Ovary (tissue), 9 donors: ENCODE results near the gene RNF215. TPM values are rescaled to one million over a fixed set of nuclear protein-coding genes. Genes with fewer than 3 reads are reported as not detected.

Experiments
- DNase-seq, 5 donors: peaks; one replicate each; pipeline ENCODE4 v3.0.0-alpha.2; 2019 to 2020
- H3K27ac ChIP-seq, 2 donors: fragments of 200-600 bp; one replicate each; pipeline versions ENCODE4 v1.5.1 to v1.8.0; 2019 to 2022
- H3K27me3 ChIP-seq: fragments of 200-600 bp; one replicate; pipeline ENCODE4 v1.8.0; 2022
- H3K36me3 ChIP-seq: fragments of 200-600 bp; sonication (generic); one replicate; pipeline ENCODE4 v1.5.1; 2019
- H3K4me1 ChIP-seq: one replicate; pipeline ENCODE4 v1.8.1; 2013; ENCODE audit warnings: mild to moderate bottlenecking, moderate library complexity; ENCODE audit not compliant: insufficient read depth
- H3K4me3 ChIP-seq: fragments of 200-600 bp; sonication (generic); one replicate; pipeline ENCODE4 v1.5.1; 2017
- H3K9me3 ChIP-seq, 2 donors: fragments of 200-600 bp in 1 of 2; sonication (generic) in 1 of 2; one replicate each; pipeline versions ENCODE4 v1.5.1 to v1.8.1; 2013 to 2019; ENCODE audit warnings: mild to moderate bottlenecking in 1 of 2, moderate library complexity in 1 of 2
- CTCF ChIP-seq, 3 donors: fragments of 450-650 bp in 2 of 3; fragments of 200-600 bp in 1 of 3; IDR thresholded peaks; one replicate each; pipeline versions ENCODE4 v1.5.1 to v1.8.0; 2016 to 2022; ENCODE audit warnings: antibody characterized with exemption in 3 of 3, mild to moderate bottlenecking in 1 of 3
- EP300 ChIP-seq: sonication (generic); formaldehyde crosslinking; IDR thresholded peaks from one replicate; pipeline ENCODE4 v1.6.1; 2017; ENCODE audit warnings: antibody characterized with exemption
- POLR2A ChIP-seq: fragments of 450-650 bp; IDR thresholded peaks from one replicate; pipeline ENCODE4 v1.6.1; 2017; ENCODE audit warnings: antibody characterized with exemption, mild to moderate bottlenecking, moderate library complexity
- whole genome bisulfite sequencing, 3 donors: extraction: QIAGEN DNeasy Blood & Tissue Kit in 1 of 3; methylation state at CpG; one replicate each; pipeline versions ENCODE4 v1.1.5 to v1.1.7; 2013 to 2017; 5-methylcytosine and 5-hydroxymethylcytosine counted together
- intact Hi-C, 4 donors: fragments of 100-400 bp; cut with DNase I; formaldehyde crosslinking; loops; one replicate each; pipeline versions ENCODE4 v1.11.0 to v1.15.1; 2022 to 2023
- polyA plus RNA-seq, 2 donors: library from polyadenylated mRNA; stranded (reverse); fragments of 200-250 nt in 1 of 2; fragments of 350-450 nt in 1 of 2; fragmentation: Illumina TruSeq in 1 of 2; extraction: RNeasy Lipid Tissue Mini Kit (QIAGEN cat#74804) in 1 of 2; gene quantifications; one replicate each; pipeline ENCODE4 v1.2.3, GENCODE V29; 2013 to 2014
- total RNA-seq, 7 donors: library from RNA; depleted of rRNA in 2 of 7; stranded (reverse); fragments of >200 nt in 2 of 7; fragmentation: NEBNext Ultra II Directional in 3 of 7; extraction: Animal tissue kit (Norgen Biotek cat#: 25700) in 3 of 7; gene quantifications; one replicate each; pipeline versions ENCODE4 v1.1.0 to v1.2.4, GENCODE V29; 2016 to 2023
- donor health status: DM: no; HTN: no; CAD: no; lungs with moderate emphysema.
- donor health status: DM: no; HTN: no; CAD: no.
- donor health status: Bipolar disorder and iron deficiency.
- donor health status: DM: yes; HTN: yes; CAD: no.
- donor health status: DM: no; HTN: no; CAD: no.
- donor health status: DM: yes; HTN: yes; CAD: no.

Gene RNF215
- total and polyA plus RNA-seq, 9 donors = 2.9 to 26.1 (median 14.0) TPM

- DNase-seq = no peak
- peaks cover 4% of the 10 kb centered on the region for H3K4me1 ChIP-seq
- H3K27ac ChIP-seq = no peak overlapping the region
- 92 to 99% (median 95%) methylated on average over 5 of the region's 5 CpGs for WGBS, 3 donors
- H3K36me3 ChIP-seq = no peaks in the 10 kb centered on the region
- H3K9me3 ChIP-seq = no peaks in the 10 kb centered on the region
- intact Hi-C loops = loop anchor here in 2 of 4 donors (5.0 to 10.0 kb wide), 2 partner anchors 115 to 278 kb away; partner anchors contain the start of gene OSM (in 1 of the 2)
- no peak overlapping the region for H3K4me3 ChIP-seq
- no peaks in the 10 kb centered on the region for H3K27me3 ChIP-seq
- TF ChIP-seq EP300 (no peak), POLR2A (no peak), CTCF (IDR thresholded peaks at IDR 0.05) (no peak)
Observed at GRCh38 chr22:30382340-30382739, 4.9 kb downstream of the RNF215 start.

GRCh38 chr22:30381264-30381663 lies 5.9 kb downstream of the RNF215 start:
- Histone ChIP-seq H3K27me3 (no peaks in the 10 kb centered on the region), H3K27ac (no peak overlapping the region), H3K4me3 (no peak overlapping the region), H3K4me1 (no peaks in the 10 kb centered on the region), H3K36me3 (no peaks in the 10 kb centered on the region), H3K9me3 (no peaks in the 10 kb centered on the region)
- no peak for TF ChIP-seq EP300
- TF ChIP-seq POLR2A = no peak
- TF ChIP-seq CTCF (IDR thresholded peaks at IDR 0.05) = no peak
- intact Hi-C loops = loop anchor here in 2 of 4 donors (5.0 to 10.0 kb wide), 2 partner anchors 114 to 276 kb away; partner anchors contain the start of gene OSM (in 1 of the 2)
- DNase-seq = no peak
- 85 to 91% (median 87%) methylated on average over 12 of the region's 12 CpGs for WGBS, 3 donors

GRCh38 chr22:30380011-30380410 lies 7.2 kb downstream of the RNF215 start:
- Histone ChIP-seq H3K9me3 (no peaks in the 10 kb centered on the region), H3K4me1 (no peaks in the 10 kb centered on the region), H3K27ac (no peak overlapping the region), H3K27me3 (no peaks in the 10 kb centered on the region), H3K4me3 (no peak overlapping the region), H3K36me3 (no peaks in the 10 kb centered on the region)
- no peak for DNase-seq
- WGBS, 3 donors = 91 to 95% (median 94%) methylated on average over 18 to 20 of the region's 20 CpGs
- TF ChIP-seq POLR2A = no peak
- TF ChIP-seq CTCF (IDR thresholded peaks at IDR 0.05) = no peak
- intact Hi-C loops = loop anchor here in 2 of 4 donors (5.0 to 10.0 kb wide), 2 partner anchors 113 to 275 kb away; partner anchors contain the start of gene OSM (in 1 of the 2)

GRCh38 chr22:30375312-30375849 lies 11.8 kb downstream of the RNF215 start:
- H3K9me3 ChIP-seq = no peaks in the 10 kb centered on the region
- no peaks in the 10 kb centered on the region for H3K27me3 ChIP-seq
- 77 to 88% (median 80%) methylated on average over 13 of the region's 13 CpGs for WGBS, 3 donors
- H3K36me3 ChIP-seq = no peaks in the 10 kb centered on the region
- DNase-seq = no peak
- intact Hi-C loops = no loop called here
- no peak overlapping the region for H3K27ac ChIP-seq
- TF ChIP-seq EP300 (no peak), CTCF (IDR thresholded peaks at IDR 0.05) (no peak), POLR2A (no peak)
- no peaks in the 10 kb centered on the region for H3K4me1 ChIP-seq
- H3K4me3 ChIP-seq = no peak overlapping the region
